ENCODE results near the gene TWF2.

Gene TWF2

DNA sequence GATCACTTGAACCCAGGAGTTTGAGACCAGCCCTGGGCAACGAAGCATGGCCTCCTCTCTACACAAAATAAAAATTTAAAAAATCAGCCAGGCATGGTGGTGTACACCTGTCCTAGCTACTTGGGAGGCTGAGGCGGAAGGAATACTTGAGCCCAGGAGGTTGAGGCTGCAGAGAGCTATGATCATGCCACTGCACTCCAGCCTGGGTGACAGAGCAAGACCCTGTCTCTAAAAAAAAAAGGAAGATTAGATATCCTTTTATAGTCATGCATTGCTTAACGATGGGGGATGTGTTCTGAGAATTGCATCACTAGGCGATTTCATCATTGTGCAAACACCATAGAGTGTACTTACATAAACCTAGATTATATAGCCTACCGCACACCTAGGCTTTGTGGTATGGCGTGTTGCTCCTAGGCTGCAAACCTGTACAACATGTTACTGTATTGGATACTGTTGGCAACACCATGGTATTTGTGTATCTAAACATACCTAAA lies 28.4 kb downstream of the TWF2 start:
- Histone ChIP-seq H3K4me2 (no peak overlapping the region), H3K4me1 (no peaks in the 10 kb centered on the region), H3K9ac (no peak overlapping the region), H3K27ac (no peak overlapping the region), H3K4me3 (no peak overlapping the region), H3K9me3 (no peaks in the 10 kb centered on the region), H4K20me1 (no peaks in the 10 kb centered on the region), H3K27me3 (no peaks in the 10 kb centered on the region), H3K36me3 (peaks cover 100% of the 10 kb centered on the region)
- no peak for TF ChIP-seq Cebpa-rat (IDR thresholded peaks at IDR 0.05)

DNA sequence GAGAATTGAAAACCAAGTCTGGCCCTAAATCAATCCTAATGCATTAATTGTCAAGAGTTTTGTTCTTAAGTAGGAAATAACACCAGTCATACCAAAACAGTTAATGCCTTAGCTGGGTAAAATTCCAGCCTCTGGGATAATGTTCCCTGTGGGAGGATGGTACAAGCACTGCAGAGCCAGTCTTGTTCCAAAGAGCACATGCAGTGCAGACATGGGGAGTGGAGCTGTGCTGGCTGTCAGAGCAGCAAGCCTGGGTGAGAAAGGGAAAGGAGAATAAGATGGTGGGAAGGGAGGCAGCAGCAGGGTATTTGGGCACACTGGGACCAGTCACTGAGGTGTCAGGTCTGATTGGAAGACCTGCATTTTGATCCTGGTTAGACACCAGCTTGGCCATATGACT lies 28.9 kb downstream of the TWF2 start:
- H4K20me1 ChIP-seq: no peaks in the 10 kb centered on the region
- no peak overlapping the region for H3K4me3 ChIP-seq
- H3K36me3 ChIP-seq: peaks cover 100% of the 10 kb centered on the region
- no peak for TF ChIP-seq Cebpa-rat (IDR thresholded peaks at IDR 0.05)
- H3K27me3 ChIP-seq: no peaks in the 10 kb centered on the region
- H3K9ac ChIP-seq: no peak overlapping the region
- no peaks in the 10 kb centered on the region for H3K4me1 ChIP-seq
- H3K9me3 ChIP-seq: no peaks in the 10 kb centered on the region
- H3K27ac ChIP-seq: no peak overlapping the region
- H3K4me2 ChIP-seq: no peak overlapping the region

GRCh38 chr3:52208556-52208955 lies 30.4 kb downstream of the TWF2 start:
- Histone ChIP-seq H3K27ac (no peak overlapping the region), H3K36me3 (peaks cover 100% of the 10 kb centered on the region), H3K9me3 (no peaks in the 10 kb centered on the region), H3K4me2 (no peak overlapping the region), H3K27me3 (no peaks in the 10 kb centered on the region), H3K4me1 (no peaks in the 10 kb centered on the region), H4K20me1 (no peaks in the 10 kb centered on the region), H3K9ac (no peak overlapping the region), H3K4me3 (no peak overlapping the region)
- TF ChIP-seq Cebpa-rat (IDR thresholded peaks at IDR 0.05): no peak

DNA sequence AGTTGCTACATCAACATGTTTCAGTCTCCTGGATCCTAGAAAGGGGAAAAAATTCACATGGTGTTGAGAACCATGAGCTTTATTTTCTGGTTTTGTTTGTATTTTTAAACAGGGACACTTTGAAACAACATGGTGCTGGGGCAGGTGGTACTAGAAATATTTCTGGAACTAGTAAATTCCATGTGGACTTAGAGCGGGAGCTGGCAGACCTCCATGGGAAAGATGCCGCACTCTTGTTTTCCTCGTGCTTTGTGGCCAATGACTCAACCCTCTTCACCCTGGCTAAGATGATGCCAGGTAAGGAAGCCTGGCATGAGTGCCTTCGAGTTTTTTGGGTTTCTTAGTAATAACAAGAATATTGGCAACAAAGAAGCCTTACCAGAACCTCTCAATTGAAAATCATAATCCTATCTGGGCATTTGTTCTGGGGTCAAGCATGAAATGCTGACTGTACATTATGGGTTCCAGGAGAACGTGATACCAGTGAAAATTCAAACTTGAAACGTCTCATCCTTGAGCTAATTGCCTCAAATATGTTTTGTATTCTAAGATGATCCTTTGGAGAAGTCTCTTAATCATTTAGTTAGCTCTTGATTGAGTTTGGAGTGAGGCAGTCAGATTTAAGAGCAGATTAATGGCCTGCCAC lies 33.1 kb downstream of the TWF2 start:
- no peak for TF ChIP-seq Cebpa-rat (IDR thresholded peaks at IDR 0.05)
- Histone ChIP-seq H3K4me1 (0 out of 2 replicates have a peak, but pooled peaks cover 13% of the 10 kb centered on the region), H3K36me3 (peaks cover 100% of the 10 kb centered on the region), H4K20me1 (no peaks in the 10 kb centered on the region), H3K4me3 (no peak overlapping the region), H3K27ac (no peak overlapping the region), H3K9me3 (no peaks in the 10 kb centered on the region), H3K27me3 (no peaks in the 10 kb centered on the region), H3K4me2 (no peak overlapping the region), H3K9ac (no peak overlapping the region)

- peaks cover 98% of the 10 kb centered on the region for H3K36me3 ChIP-seq
- no peak for TF ChIP-seq Cebpa-rat (IDR thresholded peaks at IDR 0.05)
Measured at GRCh38 chr3:52204337-52205073, 34.5 kb downstream of the TWF2 start.

DNA sequence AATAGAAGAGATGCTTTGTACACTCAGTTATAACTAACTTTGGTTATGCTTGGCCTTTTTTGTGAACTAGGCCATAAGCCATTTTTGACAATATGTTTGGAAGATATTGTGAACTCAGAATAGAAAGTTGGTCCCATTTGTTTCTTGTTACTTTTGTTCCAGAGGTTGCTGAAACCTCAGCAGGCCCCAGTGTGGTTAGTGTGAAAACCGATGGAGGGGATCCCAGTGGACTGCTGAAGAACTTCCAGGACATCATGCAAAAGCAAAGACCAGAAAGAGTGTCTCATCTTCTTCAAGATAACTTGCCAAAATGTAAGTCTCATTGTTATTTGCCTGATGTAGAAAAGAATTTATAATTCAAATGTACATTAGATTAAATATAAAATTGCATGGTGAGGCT lies 35.3 kb downstream of the TWF2 start:
- H3K36me3 ChIP-seq: peaks cover 93% of the 10 kb centered on the region
- H3K4me2 ChIP-seq: no peak overlapping the region
- H3K4me1 ChIP-seq: peaks cover 26% of the 10 kb centered on the region
- no peaks in the 10 kb centered on the region for H3K27me3 ChIP-seq
- H4K20me1 ChIP-seq: peaks cover 7% of the 10 kb centered on the region; the same call in 1 of the 2 replicates
- H3K4me3 ChIP-seq: no peak overlapping the region
- TF ChIP-seq Cebpa-rat (IDR thresholded peaks at IDR 0.05): no peak
- no peak overlapping the region for H3K9ac ChIP-seq
- H3K27ac ChIP-seq: no peak overlapping the region
- H3K9me3 ChIP-seq: no peaks in the 10 kb centered on the region

More at GRCh38 chr3:52204337-52205073, 34.5 kb downstream of the TWF2 start:
- H3K27ac ChIP-seq: no peak overlapping the region
- no peaks in the 10 kb centered on the region for H4K20me1 ChIP-seq
- H3K4me1 ChIP-seq: peaks cover 18% of the 10 kb centered on the region
- H3K4me3 ChIP-seq: no peak overlapping the region
- no peak overlapping the region for H3K4me2 ChIP-seq
- no peaks in the 10 kb centered on the region for H3K27me3 ChIP-seq
- H3K9me3 ChIP-seq: no peaks in the 10 kb centered on the region
- H3K9ac ChIP-seq: no peak overlapping the region

GRCh38 chr3:52202384-52203077 lies 36.4 kb downstream of the TWF2 start:
- H3K4me3 ChIP-seq: no peak overlapping the region
- H3K4me1 ChIP-seq: peaks cover 31% of the 10 kb centered on the region
- no peak overlapping the region for H3K9ac ChIP-seq
- TF ChIP-seq Cebpa-rat (IDR thresholded peaks at IDR 0.05): no peak
- H3K27me3 ChIP-seq: no peaks in the 10 kb centered on the region
- H3K4me2 ChIP-seq: no peak overlapping the region; the same call in 1 of the 2 replicates
- peaks cover 81% of the 10 kb centered on the region for H3K36me3 ChIP-seq
- H4K20me1 ChIP-seq: peaks cover 12% of the 10 kb centered on the region; the same call in 1 of the 2 replicates
- no peaks in the 10 kb centered on the region for H3K9me3 ChIP-seq
- no peak overlapping the region for H3K27ac ChIP-seq

GRCh38 chr3:52200981-52201679 lies 37.8 kb downstream of the TWF2 start:
- Histone ChIP-seq H3K9me3 (no peaks in the 10 kb centered on the region), H3K9ac (no peak overlapping the region), H3K4me1 (peaks cover 39% of the 10 kb centered on the region), H3K4me2 (no peak overlapping the region), H3K27ac (no peak overlapping the region), H3K36me3 (peaks cover 67% of the 10 kb centered on the region), H4K20me1 (peaks cover 12% of the 10 kb centered on the region; the same call in 1 of the 2 replicates), H3K4me3 (no peak overlapping the region), H3K27me3 (no peaks in the 10 kb centered on the region)
- TF ChIP-seq Cebpa-rat (IDR thresholded peaks at IDR 0.05): no peak

Measured in BLaER1 (cell line).